GM03348 (cell line): Measurements from ENCODE around the gene EXPH5.

Source experiments
- DNase-seq: peaks from one replicate; pipeline ENCODE4 v3.0.0; 2012; ENCODE audit warnings: low spot score

Gene EXPH5

GRCh38 chr11:108508653-108509593, 84.6 kb downstream of the EXPH5 start:
- no peak for DNase-seq

GRCh38 chr11:108501396-108501795, 92.2 kb downstream of the EXPH5 start:
- peak; percentile 24 for DNase-seq

GRCh38 chr11:108500721-108501120, 92.8 kb downstream of the EXPH5 start:
- no peak for DNase-seq

GRCh38 chr11:108500169-108500568, 93.4 kb downstream of the EXPH5 start:
- no peak for DNase-seq

- DNase-seq: no peak
Measured at GRCh38 chr11:108498816-108499408, 94.7 kb downstream of the EXPH5 start.

- DNase-seq: peak; percentile 85
Measured at GRCh38 chr11:108498046-108498815, 95.3 kb downstream of the EXPH5 start, which contains the start of gene POGLUT3. POGLUT3 (minus strand) TSS chr11:108498384; CDS start chr11:108498366, 18 bp downstream.

- DNase-seq: peak; percentile 93
Measured at GRCh38 chr11:108497317-108498045, 96.1 kb downstream of the EXPH5 start.

GRCh38 chr11:108496643-108497256, 96.8 kb downstream of the EXPH5 start:
- DNase-seq: peak; percentile 21

- DNase-seq: no peak
Measured at GRCh38 chr11:108495326-108495725, 98.2 kb downstream of the EXPH5 start.

- DNase-seq: no peak
Measured at GRCh38 chr11:108494182-108494581, 99.4 kb downstream of the EXPH5 start.

- no peak for DNase-seq
Measured at GRCh38 chr11:108491936-108492335, 101.6 kb downstream of the EXPH5 start.

- DNase-seq: no peak
Measured at GRCh38 chr11:108486828-108487227, 106.7 kb downstream of the EXPH5 start.

GRCh38 chr11:108486331-108486730, 107.2 kb downstream of the EXPH5 start:
- DNase-seq: no peak

GRCh38 chr11:108483163-108483562, 110.4 kb downstream of the EXPH5 start:
- DNase-seq: peak; percentile 11

- DNase-seq: no peak
Measured at GRCh38 chr11:108474664-108475463, 118.7 kb downstream of the EXPH5 start.

- DNase-seq: no peak
Measured at GRCh38 chr11:108472681-108473080, 120.9 kb downstream of the EXPH5 start.

GRCh38 chr11:108468478-108468864, 125.1 kb downstream of the EXPH5 start:
- no peak for DNase-seq

- DNase-seq: peak; percentile 96
Measured at GRCh38 chr11:108467091-108467823, 126.3 kb downstream of the EXPH5 start, which contains the start of gene C11orf65. C11orf65 (minus strand) TSS chr11:108467529; CDS start chr11:108461559, 5,970 bp downstream.

- DNase-seq: no peak
Measured at GRCh38 chr11:108466405-108466804, 127.2 kb downstream of the EXPH5 start.
